ENCODE data around the gene PRSS35.

DNA sequence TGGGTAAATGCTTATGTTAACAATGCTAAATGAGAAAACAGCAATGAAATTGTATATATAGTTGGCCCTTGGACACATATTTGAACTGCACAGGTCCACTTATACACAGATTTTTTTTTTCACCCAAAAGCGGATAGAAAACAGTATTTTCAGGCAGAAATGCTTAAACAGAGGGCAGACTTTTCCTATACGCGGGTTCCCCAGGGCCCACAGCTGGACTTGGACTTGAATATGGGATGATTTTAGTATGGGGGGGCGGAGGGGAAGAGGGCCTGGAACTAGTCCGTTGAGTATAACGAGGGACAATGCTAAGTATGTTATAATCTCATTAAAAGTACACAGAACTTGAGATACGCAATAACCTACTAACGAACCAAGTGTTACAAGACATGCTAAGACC lies 1.1 kb upstream of the PRSS35 start:
- no peak for TF ChIP-seq POLR2A (IDR thresholded peaks at IDR 0.05)
- TF ChIP-seq, protein P1, sequence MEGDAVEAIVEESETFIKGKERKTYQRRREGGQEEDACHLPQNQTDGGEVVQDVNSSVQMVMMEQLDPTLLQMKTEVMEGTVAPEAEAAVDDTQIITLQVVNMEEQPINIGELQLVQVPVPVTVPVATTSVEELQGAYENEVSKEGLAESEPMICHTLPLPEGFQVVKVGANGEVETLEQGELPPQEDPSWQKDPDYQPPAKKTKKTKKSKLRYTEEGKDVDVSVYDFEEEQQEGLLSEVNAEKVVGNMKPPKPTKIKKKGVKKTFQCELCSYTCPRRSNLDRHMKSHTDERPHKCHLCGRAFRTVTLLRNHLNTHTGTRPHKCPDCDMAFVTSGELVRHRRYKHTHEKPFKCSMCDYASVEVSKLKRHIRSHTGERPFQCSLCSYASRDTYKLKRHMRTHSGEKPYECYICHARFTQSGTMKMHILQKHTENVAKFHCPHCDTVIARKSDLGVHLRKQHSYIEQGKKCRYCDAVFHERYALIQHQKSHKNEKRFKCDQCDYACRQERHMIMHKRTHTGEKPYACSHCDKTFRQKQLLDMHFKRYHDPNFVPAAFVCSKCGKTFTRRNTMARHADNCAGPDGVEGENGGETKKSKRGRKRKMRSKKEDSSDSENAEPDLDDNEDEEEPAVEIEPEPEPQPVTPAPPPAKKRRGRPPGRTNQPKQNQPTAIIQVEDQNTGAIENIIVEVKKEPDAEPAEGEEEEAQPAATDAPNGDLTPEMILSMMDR (IDR thresholded peaks at IDR 0.05), result no peak

Data from breast epithelium (tissue), 3 donors.